ENCODE results near the gene TVP23B. TPM values are rescaled to one million over a fixed set of nuclear protein-coding genes. Genes with fewer than 3 reads are reported as not detected.
"Not testable (repeated sequence)": the region's sequence is repeated elsewhere in the genome, so short reads cannot be mapped to it uniquely, and the experiment has no call there.

TVP23B gene
- 10 to 100 TPM; 14.0 to 48.5 (median 31.1) TPM for total RNA-seq

DNA sequence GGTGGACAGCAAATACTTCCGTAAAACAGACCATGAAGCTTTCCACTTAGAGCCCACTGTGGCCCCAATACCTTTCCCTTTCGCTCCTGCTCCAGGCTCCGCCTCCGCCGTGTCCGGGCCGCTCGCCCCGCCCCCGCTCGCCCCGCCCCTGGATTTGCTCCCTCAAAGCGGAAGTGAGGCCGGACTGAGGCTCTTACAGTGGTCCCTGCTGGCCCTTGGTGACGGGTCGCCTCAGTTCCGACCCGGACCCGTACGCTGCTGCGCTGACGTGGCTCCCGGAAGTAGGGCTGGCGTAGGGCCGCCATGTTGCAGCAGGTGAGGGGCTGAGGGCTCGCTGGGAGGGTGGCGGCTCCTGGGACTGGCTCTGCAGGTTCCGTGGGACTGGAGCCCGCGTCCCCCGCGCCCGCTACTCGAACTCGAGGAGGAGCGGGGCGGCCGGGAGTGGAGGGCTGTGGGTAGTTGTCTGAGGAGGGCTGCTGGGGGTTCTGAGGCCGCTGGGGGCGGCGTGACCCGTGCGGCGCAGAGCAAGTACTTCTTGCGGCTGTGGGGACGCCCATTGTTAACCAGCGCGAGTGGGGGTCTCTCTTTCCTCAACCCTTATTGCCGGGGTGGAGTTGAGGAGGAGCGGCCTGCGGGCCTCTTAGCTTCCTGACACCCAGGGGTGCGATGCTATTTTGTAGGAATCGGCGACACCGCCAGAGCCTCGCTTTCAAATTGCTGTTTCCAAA, at the start of gene TVP23B:
Gene TVP23B, plus strand, starts transcription at position 193 of the 728 bp plus-strand sequence. Its CDS starts 111 bp downstream, at position 304.
- not testable (repeated sequence) for H3K36me3 ChIP-seq, H3K4me1 ChIP-seq, H3K27me3 ChIP-seq, H3K9me3 ChIP-seq
- DNase-seq = peak; percentile 97 to 99 (median 97)
- peak in 1 of 2 donors; percentile 85 for TF ChIP-seq POLR2A (IDR thresholded peaks at IDR 0.05)
- peak within 1 kb of the TSS; percentile 47 to 77 (median 64) for H3K4me3 ChIP-seq
- H3K27ac ChIP-seq = peak within 1 kb of the TSS; percentile 81 to 89 (median 84)

DNA sequence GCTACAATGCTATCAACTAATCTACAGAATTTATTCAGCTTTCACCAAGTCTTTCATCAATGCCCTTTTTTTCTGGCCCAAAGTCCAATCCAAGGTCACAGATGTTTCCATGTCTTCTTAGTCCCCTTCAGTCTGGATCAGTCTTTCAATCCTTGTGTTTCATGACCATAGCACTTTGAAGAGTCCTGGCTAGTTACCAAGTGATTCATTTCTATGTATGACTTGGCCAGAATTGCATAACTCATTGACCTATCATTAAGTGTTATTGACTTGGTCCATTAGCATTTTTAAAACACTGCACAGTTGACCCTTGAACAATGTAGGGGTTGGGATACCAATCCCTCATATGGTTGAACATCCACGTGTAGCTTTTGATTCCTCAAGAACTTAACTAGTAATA, 48.5 kb upstream of the TVP23B start:
- H3K27me3 ChIP-seq, H3K27ac ChIP-seq, H3K4me3 ChIP-seq, H3K4me1 ChIP-seq, H3K36me3 ChIP-seq, H3K9me3 ChIP-seq, DNase-seq: not testable (repeated sequence)

DNA sequence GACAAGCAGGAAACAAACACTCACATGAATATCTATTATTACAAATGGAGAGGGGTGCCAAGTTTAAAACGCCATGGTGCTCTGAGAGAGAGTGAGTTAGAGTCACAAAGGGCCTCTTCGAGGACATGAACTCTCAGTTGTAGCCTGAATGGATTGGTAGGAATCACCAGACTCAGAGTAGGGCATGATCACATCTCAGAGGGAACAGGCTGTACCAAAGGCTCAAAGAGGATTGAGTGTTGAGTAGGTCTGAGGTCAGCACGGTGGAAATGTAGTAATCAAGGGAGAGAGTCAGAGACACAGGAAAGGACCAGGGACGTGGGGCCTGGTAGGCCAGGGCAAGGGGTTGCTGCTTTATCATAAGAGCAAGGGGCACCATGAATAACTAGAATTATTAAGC, 47.6 kb upstream of the TVP23B start:
- H3K4me1 ChIP-seq, DNase-seq, H3K9me3 ChIP-seq, H3K27me3 ChIP-seq, H3K27ac ChIP-seq, H3K4me3 ChIP-seq, H3K36me3 ChIP-seq: not testable (repeated sequence)

DNA sequence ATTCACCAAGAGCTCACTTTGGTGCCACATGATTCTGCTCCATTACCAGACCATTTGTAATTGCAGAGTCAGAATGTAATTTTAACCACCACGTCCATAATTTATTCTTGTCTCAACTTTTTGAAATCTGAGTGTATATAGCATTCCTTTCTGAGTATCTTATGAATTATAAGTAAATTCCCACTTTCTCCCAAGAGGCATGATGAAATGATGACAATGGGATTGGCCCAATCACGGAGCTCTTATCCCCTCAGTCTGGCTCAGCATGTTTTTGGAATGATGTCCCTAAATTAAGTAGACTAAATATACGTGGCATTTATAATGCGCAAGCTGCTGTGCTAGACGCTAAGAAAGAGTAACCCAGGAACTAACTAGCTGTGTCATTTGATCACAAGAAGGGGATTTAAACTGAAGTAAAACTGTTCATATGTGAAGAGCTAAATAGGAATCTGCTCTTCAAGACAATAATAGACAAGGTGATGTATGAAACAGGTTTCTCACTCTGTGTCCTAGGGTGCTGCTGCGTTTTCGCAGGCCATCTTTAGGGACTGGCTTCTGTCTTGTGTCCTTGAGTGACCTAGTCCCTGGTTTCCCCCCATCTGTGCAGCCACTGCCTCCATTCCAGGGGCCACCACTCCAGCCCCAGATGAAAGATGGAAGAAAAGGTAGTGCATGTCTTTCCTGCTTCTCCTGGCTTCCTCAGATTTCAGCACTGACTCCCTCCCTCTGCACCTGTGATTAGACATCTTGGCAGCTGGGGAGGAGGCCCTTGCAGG, 41.2 kb upstream of the TVP23B start:
- H3K27me3 ChIP-seq, H3K27ac ChIP-seq, H3K9me3 ChIP-seq, H3K4me1 ChIP-seq, H3K36me3 ChIP-seq, DNase-seq, H3K4me3 ChIP-seq: not testable (repeated sequence)

DNA sequence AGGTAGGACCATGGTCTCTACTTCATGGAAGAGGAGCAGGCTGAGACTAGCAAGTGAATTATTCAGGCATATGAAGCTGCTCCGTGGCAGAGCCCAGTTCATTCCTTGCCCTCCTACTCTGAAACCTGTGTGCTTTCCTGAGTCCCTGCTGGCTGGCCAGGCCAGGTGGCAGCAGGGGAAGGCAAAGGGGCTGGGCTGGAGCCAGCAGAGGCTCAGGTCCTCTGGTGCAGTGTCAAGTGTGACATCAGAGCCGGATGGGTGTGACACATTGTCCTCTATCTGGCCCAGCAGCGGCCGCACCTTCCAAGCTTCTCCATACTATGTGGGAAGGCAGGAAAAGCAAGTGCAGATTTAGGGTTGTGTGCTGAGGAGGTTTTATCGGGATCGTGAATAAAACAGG, 39.8 kb upstream of the TVP23B start:
- not testable (repeated sequence) for H3K27me3 ChIP-seq, H3K27ac ChIP-seq, H3K9me3 ChIP-seq, H3K36me3 ChIP-seq, H3K4me1 ChIP-seq, H3K4me3 ChIP-seq, DNase-seq

DNA sequence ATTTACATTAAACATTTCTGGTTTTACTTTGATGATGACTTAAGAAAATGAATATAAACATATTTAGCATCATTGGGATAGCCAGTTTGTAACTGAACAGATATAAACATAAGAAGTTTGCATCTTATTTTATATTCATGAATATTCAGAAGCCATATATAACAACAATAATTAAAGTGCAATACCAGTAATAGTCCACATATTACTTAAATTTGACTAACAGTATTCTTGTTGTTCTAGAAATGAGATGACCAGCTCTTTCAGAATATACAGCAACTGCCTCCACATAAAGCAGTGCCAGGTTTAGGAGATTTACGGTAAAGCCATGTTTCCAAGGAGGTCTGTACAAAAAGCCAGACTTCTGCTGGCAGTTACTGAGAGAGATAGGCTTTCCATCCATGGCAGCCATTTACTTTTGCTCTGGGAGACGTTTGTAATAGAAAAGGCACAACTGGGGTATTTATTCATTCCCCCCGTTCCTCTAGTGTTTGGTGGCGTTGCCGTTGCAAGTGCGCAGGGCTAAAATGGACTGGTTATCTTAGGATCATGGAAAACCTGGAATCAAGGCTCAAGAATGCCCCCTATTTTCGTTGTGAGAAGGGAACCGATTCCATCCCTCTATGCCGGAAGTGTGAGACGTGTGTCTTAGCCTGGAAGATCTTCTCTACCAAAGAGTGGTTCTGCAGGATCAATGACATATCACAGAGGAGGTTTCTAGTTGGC, 37.1 kb upstream of the TVP23B start, which contains the start of gene FBXW10:
Gene FBXW10, plus strand, starts transcription at position 356 of the 723 bp plus-strand sequence. Its CDS starts 191 bp downstream, at position 547.
- not testable (repeated sequence) for H3K27ac ChIP-seq, DNase-seq, H3K36me3 ChIP-seq, H3K9me3 ChIP-seq, H3K4me1 ChIP-seq, H3K4me3 ChIP-seq, H3K27me3 ChIP-seq

DNA sequence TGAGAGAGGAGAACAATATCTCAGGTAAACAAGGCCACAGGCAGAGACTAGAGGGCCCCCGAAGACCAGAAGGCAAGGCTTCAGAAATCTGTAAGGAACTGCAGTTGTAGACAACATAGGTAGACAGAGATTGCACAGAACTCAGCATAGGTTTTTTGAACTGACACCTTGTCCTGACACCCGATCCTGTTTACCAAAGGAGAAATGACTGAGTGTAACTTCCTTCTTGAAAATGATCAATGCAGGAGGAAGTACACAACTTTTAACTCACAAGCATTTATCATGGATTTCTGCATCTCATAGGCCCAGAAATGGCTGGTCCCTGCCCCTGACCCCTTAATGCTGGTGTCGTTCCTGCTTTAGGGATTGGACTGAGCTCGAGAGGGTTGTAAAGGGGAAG, 36.3 kb upstream of the TVP23B start:
- H3K9me3 ChIP-seq, DNase-seq, H3K27ac ChIP-seq: not testable (repeated sequence)

DNA sequence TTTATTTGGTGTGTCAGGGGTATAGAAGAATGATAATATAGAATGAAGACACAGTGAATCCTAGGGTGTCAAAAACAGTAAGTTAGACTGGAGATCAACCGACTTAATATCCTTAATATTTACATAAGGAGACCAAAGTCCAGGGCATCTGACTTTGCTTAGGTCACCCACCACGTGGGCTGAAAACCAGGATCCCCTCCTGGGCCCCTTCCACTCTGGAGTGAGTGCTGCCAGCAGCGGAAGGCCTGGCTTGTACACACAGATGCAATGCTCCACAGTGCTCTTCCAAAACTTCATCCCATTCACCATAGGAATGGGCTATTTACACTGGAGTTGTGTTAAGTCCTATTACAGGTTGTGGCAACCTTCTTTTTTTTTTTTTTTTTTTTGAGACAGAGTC, 34.4 kb upstream of the TVP23B start:
- not testable (repeated sequence) for DNase-seq, H3K4me1 ChIP-seq, H3K27ac ChIP-seq, H3K4me3 ChIP-seq, H3K36me3 ChIP-seq, H3K9me3 ChIP-seq, H3K27me3 ChIP-seq

More for the DNA sequence above, 36.3 kb upstream of the TVP23B start:
- H3K27me3 ChIP-seq, H3K36me3 ChIP-seq, H3K4me3 ChIP-seq, H3K4me1 ChIP-seq: not testable (repeated sequence)

DNA sequence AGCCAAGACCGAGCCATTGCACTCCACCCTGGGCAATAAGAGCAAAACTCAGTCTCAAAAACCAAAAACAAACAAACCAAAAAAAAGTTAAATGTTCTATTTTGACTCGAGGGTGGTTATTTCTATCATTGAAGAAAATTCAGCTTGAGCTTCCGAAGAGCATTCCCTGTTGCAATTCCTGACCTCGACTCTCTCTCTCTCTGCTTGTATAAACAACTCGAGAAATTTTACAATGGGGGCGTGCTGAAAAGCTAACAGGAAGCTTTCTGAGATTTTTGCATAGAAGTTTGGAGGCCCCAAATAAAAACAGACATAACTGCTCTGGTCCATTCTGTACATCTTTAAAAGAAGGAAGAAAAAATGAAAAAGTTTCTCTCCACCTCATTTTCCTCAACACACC, 33.5 kb upstream of the TVP23B start:
- not testable (repeated sequence) for H3K36me3 ChIP-seq, DNase-seq, H3K9me3 ChIP-seq, H3K4me3 ChIP-seq, H3K27ac ChIP-seq, H3K27me3 ChIP-seq, H3K4me1 ChIP-seq

DNA sequence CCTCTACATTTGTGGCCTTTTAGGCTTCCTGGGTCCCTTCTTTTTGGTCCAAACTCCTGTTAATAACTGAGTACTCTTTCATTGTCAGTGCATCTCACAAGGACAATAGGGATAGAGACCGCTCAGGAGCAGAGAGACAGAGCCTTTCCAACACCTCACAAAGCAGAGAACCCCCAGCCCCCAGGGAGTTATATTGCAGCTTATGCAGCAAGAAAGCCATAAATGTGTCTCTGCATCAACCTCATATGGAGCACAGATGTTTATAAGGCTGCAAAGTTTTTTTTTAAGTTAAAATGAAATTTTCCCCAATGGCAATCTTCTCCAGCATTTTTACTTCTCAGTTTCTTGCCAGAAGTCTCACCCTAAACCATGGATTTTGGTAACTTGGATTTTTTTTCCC, 30.7 kb upstream of the TVP23B start:
- not testable (repeated sequence) for H3K27me3 ChIP-seq, DNase-seq, H3K9me3 ChIP-seq, H3K4me3 ChIP-seq, H3K4me1 ChIP-seq, H3K36me3 ChIP-seq, H3K27ac ChIP-seq

DNA sequence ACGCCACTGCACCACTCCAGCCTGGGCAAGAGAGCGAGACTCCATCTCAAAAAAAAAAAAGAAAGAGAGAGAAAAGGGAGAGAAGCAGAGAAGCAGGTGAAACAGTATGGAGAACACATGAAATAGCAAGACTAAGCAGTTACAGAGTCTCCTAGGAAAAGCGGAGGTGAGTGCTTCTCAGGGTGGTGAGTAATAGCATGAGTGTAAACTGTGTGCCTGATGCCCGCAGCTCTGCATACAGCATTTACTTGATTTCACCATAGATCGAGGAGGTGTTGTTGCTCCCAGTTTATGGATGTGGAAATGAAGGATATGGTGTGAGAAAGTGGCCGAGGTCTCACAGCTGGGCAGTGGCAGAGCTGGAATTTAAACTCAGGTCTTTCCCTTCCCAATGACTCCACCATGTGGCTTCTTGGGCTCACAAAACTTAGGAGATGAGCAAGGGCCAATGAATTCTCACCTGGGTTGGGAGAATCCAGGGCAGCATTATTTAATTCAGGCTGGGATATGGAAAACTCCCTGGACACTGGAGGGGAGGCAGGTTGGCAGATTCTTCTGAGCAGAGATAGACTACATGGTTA, 27.1 kb upstream of the TVP23B start:
- not testable (repeated sequence) for H3K9me3 ChIP-seq, H3K36me3 ChIP-seq, DNase-seq

DNA sequence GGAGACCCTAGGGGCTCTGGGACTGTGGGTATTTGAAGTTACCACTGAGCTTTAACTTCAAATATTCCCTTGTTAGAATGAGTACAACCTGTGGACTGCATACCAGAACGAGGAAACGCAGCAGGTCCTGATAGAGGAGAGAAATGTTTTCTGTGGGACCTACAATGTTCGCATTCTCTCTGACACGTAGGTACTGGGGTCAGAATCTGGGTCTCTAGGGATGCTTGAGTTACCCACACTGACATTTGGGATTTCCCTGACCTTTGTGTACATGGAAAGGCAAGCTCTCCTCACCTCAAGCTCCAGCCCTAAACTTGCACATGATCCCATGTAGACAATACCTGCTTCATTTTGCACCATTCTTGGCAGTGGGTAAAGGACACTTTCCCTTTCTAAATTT, 25.0 kb upstream of the TVP23B start:
- not testable (repeated sequence) for H3K4me1 ChIP-seq, DNase-seq, H3K27ac ChIP-seq, H3K9me3 ChIP-seq, H3K27me3 ChIP-seq, H3K4me3 ChIP-seq, H3K36me3 ChIP-seq

More for the DNA sequence above, 27.1 kb upstream of the TVP23B start:
- H3K4me1 ChIP-seq, H3K4me3 ChIP-seq, H3K27me3 ChIP-seq, H3K27ac ChIP-seq: not testable (repeated sequence)

DNA sequence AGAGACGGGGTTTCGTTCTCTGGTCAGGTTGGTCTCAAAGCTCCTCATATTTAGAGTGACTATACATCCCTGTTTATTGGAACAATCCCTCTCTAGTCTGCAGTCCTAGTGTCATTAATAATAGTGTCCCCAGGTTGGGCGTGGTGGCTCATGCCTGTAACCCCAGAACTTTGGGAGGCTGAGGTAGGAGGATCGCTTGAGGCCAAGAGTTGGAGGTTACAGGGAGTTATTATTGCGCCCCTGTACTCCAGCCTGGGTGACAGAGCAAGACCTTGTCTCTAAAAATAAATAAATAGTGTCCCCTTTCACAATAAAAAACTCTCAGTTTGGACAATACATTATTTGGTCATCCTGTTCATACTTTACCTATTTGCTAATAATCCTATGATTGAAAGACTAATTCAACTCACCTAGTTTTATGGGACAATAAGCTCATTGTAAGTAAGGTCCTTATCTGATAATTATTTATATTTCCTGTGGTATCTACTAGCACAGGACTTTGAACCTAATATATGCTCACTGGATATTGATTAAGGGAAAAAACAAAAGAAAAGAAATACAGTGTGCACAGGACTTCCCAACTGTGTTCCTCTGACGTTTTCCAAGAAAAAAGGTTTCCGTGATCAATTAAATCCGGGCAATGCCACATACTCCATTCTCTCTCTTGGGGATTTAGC, 23.5 kb upstream of the TVP23B start:
- not testable (repeated sequence) for H3K36me3 ChIP-seq, H3K27ac ChIP-seq, H3K9me3 ChIP-seq, H3K27me3 ChIP-seq, H3K4me1 ChIP-seq, H3K4me3 ChIP-seq, DNase-seq

DNA sequence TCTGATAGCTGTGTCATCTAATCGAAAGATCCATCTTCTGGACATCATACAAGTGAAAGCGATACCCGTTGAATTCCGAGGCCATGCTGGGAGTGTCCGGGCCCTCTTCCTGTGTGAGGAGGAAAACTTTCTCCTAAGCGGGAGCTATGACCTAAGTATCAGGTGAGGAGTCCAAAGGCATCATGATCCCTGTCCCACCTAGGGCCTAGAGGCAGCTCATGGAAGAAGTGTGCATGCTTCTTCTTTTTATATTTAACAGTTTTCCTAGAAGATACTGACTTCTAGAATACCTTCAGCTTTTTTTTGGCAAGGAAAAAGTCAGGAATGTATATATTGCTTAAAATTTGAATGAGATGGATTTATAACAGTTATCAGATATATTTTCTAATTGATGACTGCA, 22.6 kb upstream of the TVP23B start:
- not testable (repeated sequence) for H3K4me3 ChIP-seq, H3K27ac ChIP-seq, H3K9me3 ChIP-seq, H3K4me1 ChIP-seq, H3K27me3 ChIP-seq, DNase-seq, H3K36me3 ChIP-seq
